ENCODE data around the gene DEXI.

Gene DEXI

GRCh38 chr16:10934325-10935107 is 7.8 kb downstream of the DEXI start:
- in situ Hi-C loops (cut with HindIII; ENCODE audit: low sequenced_read_pairs): no loop called here
- no peak for DNase-seq (ENCODE audit: low read depth)
- no peak overlapping the region for H3K4me3 ChIP-seq (ENCODE audit: low read depth, low read length)
- TF ChIP-seq CTCF (IDR thresholded peaks at IDR 0.05; ENCODE audit: low read depth, low read length, missing control alignments): no peak

GRCh38 chr16:10933865-10934264 is 8.4 kb downstream of the DEXI start:
- in situ Hi-C loops (cut with HindIII; ENCODE audit: low sequenced_read_pairs): no loop called here

GRCh38 chr16:10932959-10933710 is 9.1 kb downstream of the DEXI start:
- in situ Hi-C loops (cut with HindIII; ENCODE audit: low sequenced_read_pairs): no loop called here
- no peak for TF ChIP-seq CTCF (IDR thresholded peaks at IDR 0.05; ENCODE audit: low read depth, low read length, missing control alignments)
- no peak for DNase-seq (ENCODE audit: low read depth)
- H3K4me3 ChIP-seq (ENCODE audit: low read depth, low read length): no peak overlapping the region

More at GRCh38 chr16:10933865-10934264, 8.4 kb downstream of the DEXI start:
- no peak overlapping the region for H3K4me3 ChIP-seq (ENCODE audit: low read depth, low read length)
- TF ChIP-seq CTCF (IDR thresholded peaks at IDR 0.05; ENCODE audit: low read depth, low read length, missing control alignments): no peak
- no peak for DNase-seq (ENCODE audit: low read depth)

GRCh38 chr16:10931977-10932632 is 10.2 kb downstream of the DEXI start:
- no peak for DNase-seq (ENCODE audit: low read depth)
- TF ChIP-seq CTCF (IDR thresholded peaks at IDR 0.05; ENCODE audit: low read depth, low read length, missing control alignments): no peak
- no peak overlapping the region for H3K4me3 ChIP-seq (ENCODE audit: low read depth, low read length)
- in situ Hi-C loops (cut with HindIII; ENCODE audit: low sequenced_read_pairs): no loop called here

GRCh38 chr16:10931134-10931533 is 11.1 kb downstream of the DEXI start:
- no peak for DNase-seq (ENCODE audit: low read depth)
- in situ Hi-C loops (cut with HindIII; ENCODE audit: low sequenced_read_pairs): no loop called here
- H3K4me3 ChIP-seq (ENCODE audit: low read depth, low read length): no peak overlapping the region
- no peak for TF ChIP-seq CTCF (IDR thresholded peaks at IDR 0.05; ENCODE audit: low read depth, low read length, missing control alignments)

GRCh38 chr16:10930755-10931093 is 11.5 kb downstream of the DEXI start:
- peak; percentile 3 for TF ChIP-seq CTCF (IDR thresholded peaks at IDR 0.05; ENCODE audit: low read depth, low read length, missing control alignments)
- no peak for DNase-seq (ENCODE audit: low read depth)
- in situ Hi-C loops (cut with HindIII; ENCODE audit: low sequenced_read_pairs): no loop called here
- H3K4me3 ChIP-seq (ENCODE audit: low read depth, low read length): no peak overlapping the region

Measured in astrocyte of the cerebellum (primary cell).